ENCODE results near the gene KDM4C. TPM values are rescaled to one million over a fixed set of nuclear protein-coding genes. Genes with fewer than 3 reads are reported as not detected.

Gene KDM4C
- polyA plus RNA-seq, 1 donor = 12.0 TPM

- no peak for DNase-seq (ENCODE audit: low read depth)
Observed at GRCh38 chr9:7139886-7140285, 382.1 kb downstream of the KDM4C start.

DNA sequence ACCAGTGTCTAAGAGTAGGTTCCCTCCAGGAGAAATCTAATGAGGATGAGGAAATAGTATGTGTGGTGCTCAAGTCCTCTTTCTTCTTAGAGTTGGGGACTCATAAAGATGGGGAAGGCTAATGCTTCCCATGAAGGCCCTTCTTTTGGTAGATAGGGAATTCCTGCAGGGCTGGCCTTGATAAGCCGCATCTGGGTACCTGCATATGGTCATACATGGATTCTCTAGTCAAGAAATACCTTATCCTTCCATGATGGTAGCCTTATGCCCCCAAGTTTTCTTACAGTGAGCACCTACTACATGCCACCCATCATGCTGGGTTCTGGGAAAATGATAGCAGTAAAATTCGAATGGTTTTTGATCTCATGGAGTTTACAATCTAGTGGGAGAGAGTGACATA, 382.6 kb downstream of the KDM4C start:
- no peak for DNase-seq (ENCODE audit: low read depth)

DNA sequence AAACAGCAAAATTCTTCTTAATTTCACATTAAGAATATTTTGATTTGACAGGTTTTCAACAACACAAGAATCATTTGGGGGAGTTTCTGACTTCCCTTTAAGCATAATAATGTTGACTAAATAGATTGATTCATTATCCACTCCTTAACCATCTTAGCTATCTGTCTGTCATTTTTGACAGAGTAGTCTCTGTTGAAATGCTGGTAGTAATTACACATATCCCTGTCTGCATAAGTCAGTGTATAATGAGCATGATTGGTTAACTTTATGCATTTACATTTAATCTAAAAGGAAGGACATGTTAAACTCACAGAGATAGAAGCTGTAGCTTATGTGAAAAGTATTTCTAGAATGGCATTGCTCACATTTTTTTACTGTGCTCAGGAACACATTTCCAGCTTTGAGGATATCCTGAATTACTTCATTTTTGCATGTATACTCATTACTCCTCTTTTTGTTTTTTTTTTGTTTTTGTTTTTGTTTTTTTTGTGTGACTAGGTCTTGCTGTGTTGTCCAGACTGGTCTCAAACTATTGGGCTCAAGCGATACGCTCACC, 385.9 kb downstream of the KDM4C start:
- DNase-seq (ENCODE audit: low read depth) = no peak

- DNase-seq (ENCODE audit: low read depth) = no peak
Observed at GRCh38 chr9:7144265-7145046, 386.7 kb downstream of the KDM4C start.

GRCh38 chr9:7145361-7146069, 387.7 kb downstream of the KDM4C start:
- DNase-seq (ENCODE audit: low read depth) = no peak

DNA sequence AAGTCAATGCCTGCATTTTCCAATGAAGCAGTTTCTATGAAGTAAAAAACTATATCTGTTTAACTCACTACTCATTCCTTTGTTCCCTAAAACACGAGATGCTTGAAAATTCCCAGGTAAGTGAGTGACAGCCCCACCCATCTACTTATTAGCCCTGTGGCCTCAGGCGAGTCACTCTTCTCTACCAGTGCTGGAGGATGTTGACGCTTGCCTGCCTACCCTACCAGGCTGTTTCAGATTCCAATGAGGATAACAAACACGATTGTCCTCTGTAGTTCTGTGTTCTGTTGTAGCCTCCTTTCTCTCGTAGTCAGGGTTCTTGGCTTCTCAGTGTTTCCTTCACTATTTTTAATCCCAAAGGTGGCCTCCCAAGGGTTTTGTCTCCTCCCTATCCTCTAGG, 388.8 kb downstream of the KDM4C start:
- no peak for DNase-seq (ENCODE audit: low read depth)

DNA sequence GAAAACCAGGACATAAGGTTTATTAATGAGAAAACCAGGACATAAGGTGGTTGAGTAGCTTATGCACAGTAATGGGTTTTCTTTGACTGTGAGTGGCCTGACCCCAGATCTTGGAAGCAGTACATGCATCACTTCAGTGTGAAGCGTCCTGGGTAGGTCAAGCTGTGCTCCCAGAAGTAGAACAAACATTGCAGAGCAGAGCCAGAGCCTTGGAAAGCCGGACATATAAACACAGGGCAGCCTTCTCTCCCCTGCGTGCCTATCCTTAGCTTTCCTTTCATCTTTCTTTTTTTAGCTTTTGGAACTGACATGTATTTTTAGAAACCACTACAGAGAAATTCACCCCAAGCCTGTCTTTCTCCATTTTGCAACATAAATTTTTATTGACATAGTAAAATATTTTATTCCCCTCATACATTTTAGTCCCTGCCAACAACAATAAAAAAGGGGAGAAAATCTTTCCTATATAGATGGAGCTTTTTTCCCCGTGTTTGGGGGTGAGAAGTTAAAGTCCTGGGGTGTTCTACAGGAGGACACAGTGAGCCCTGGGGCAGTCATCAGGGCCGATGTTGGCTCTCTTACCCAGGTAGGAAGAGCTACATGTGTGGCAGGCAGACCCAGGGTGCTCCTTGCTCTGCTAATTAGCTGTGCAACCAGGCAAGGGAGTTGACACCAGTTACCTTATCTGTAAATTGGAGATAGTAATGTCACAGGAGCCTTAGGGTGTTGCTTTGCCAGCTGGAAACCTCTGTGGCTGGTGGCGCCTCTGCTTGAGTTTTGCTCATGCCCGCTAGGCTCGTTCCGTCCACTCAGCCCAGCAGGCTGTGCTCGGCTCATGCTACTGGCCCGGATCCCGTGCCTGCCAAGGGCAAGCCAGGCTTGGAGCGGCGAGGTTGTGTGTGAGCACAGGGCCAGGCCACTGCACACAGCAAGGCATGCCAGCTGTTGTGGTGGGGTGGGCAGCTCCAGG, 389.6 kb downstream of the KDM4C start:
- DNase-seq (ENCODE audit: low read depth) = no peak

- DNase-seq (ENCODE audit: low read depth) = no peak
Observed at GRCh38 chr9:7148243-7148765, 390.5 kb downstream of the KDM4C start.

GRCh38 chr9:7149258-7149657, 391.5 kb downstream of the KDM4C start:
- DNase-seq (ENCODE audit: low read depth) = no peak

DNA sequence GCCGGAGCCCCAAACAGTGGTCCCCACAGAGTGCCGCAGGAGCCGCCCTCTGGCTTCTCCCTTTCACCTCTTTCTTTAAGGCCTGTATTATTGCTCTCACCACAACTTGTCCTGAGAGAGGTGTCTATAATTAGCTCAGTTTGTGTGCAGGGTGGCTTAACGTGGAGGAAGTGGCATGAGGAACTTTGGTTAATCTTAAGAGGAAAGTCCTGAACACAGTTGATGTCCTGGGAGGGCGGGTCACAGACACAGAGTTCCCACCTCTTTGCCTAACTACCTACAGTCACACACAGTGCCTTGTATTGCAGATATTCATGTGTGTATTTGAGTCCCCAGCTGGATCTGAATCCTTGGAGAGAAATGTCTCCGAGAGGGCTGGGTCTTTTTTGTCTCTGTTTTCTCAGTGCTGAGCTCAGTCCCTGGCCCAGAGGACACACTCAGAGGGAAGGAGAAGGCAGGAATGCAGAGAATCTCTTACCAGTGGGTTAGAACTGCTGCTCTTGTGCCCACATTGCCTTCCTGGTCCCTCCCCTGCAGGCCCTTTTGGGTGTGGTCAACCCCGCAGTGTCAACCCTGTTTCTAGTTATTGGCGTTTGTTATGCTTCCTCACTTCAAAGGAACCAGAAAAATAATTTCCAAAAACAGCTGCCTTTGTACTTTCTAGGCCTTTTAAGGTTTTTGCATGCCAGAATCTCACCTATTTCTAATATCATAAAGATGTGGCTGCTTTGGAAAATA, 392.5 kb downstream of the KDM4C start:
- no peak for DNase-seq (ENCODE audit: low read depth)

DNA sequence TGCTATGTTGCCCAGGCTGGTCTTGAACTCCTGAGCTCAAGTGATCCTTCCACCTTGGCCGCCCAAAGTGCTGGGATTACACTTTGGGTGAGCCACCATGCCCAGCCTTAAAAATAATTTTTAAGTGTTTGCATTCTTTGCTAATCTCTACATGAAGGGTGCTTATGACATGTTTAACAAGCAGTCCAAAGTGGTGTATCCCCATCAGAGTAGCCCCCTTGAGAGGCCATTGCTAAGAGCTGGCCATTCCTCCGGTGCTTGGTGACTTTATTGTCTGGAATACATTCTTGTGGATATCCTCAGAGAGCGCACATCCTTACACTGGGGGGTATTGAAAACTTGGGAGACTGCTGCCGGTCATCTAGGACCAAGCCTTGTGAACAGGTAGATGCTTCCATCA, 395.4 kb downstream of the KDM4C start:
- no peak for DNase-seq (ENCODE audit: low read depth)

- no peak for DNase-seq (ENCODE audit: low read depth)
Observed at GRCh38 chr9:7153566-7153965, 395.8 kb downstream of the KDM4C start.

DNA sequence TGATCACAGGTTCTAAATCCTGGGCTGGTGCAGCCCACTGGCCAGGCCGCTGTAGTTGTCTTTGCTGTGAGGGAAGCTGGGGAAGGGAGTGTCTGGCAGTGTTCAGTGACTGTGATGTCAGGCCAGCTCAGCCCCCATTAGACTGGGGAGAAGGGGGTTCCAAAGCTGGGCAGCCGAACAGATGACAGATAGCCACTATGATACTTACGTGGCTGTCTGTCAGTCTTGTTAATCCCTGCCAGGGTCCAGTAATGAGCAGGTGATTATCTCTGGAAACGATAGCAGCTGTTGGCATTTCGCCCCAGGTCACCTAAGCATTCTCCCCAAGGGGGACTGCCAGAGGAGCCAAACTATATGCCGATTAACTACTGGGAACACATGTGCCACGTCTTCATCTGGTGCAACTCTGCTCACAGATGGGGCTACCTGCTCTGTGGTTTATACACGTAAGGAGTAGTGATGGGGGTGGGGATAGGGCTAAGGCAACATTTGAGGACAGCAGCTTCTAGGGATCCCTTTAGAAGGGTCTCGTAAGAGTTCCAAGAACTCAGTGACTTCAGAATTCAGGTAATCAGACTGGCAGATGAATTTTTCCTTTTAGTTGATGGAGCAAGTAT, 396.3 kb downstream of the KDM4C start:
- DNase-seq (ENCODE audit: low read depth) = no peak

- no peak for DNase-seq (ENCODE audit: low read depth)
Observed at GRCh38 chr9:7154650-7155049, 396.9 kb downstream of the KDM4C start.

DNA sequence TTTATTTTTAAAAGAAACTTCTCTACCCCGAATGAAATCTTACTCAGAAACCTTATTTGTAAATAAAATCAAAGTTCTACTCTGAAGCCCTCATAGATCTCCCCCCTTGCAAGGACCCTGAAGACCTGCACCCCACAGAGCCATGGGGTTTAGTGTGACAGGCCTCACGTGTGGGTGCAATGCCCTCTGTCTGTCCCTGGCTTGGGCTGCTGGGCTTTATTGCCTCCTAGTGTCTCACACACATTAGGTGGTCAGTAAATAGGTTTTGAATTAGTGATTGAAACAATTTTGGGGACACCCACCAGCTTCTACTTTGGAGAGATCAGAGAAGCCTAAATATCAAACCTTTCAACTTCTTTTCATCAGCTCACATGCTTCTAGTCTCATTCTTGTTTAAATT, 403.7 kb downstream of the KDM4C start:
- no peak for DNase-seq (ENCODE audit: low read depth)

GRCh38 chr9:7163932-7164331, 406.2 kb downstream of the KDM4C start:
- no peak for DNase-seq (ENCODE audit: low read depth)

DNA sequence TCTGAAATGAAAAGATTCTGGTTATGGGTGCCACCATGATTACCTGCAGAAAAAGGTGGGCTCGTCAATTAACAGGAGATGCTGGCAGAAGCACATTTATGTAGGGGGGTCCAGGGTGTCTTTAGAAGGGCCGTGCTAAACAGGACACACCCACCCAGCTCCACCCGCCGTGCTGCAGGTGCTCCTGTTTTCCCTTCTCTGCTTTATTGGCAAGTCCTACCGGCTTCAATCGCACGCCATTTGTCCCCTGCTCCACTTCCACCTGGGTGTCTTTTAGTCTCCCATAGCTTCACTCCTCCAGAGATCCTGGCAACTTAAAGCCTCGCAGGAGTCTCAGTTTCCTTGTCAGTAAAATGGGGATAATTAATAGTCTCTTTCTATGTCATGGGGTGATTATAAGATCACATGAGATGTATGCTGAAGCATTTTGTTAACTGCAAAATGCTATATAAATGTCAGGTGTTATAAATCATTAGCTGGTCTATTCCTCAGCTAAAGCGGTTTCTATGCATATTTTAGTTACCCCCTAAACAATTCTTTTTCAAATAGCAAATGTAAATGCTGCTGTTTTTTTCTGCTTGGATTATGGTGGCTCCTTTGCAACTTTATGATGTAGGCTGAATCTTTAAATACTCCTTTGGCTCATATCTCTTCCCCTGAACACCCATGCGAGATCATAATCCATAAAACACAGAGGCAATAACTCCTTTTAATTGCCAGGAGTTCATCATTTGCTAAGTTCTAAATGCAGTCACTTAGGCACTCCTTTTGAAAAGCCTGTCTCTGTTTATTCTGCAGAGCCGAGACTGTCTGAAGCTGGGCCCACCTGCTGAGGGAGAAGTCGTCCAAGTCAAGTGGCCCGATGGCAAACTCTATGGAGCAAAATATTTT, 406.9 kb downstream of the KDM4C start:
- DNase-seq (ENCODE audit: low read depth) = no peak

DNA sequence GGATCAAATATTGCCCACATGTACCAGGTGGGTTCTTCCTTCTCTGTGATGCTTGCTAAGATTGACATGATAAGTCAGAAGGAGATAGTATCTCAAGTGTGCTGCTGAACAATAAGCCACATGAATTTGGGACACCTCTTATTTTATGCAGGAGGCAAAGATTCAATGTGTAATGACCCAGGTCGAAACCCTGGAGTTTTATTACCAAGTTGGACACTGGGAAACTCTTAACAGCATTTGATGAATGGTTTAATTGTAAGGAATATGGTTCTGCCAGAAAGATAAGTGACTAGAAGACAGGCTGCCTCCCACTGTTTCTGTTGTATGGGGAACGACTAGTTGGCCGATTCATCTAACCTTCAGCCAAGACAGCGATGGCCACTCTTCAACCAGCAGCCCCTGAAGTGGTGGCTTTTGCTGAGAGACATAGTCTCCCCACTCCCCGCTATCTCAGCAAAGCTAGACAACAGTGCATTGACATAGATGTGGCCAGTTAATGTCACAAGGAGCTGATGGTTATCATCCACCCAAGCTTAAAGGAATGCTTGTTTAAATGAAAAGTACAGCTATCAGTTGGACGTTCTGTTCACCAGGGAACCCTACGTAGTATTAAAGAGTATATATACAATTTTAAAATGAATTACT, 407.7 kb downstream of the KDM4C start:
- no peak for DNase-seq (ENCODE audit: low read depth)

- DNase-seq (ENCODE audit: low read depth) = no peak
Observed at GRCh38 chr9:7166074-7166473, 408.3 kb downstream of the KDM4C start.
